Measurements from ENCODE around the gene ICA1.
"Not testable (repeated sequence)": the region's sequence is repeated elsewhere in the genome, so short reads cannot be mapped to it uniquely, and the experiment has no call there.

ICA1 gene

DNA sequence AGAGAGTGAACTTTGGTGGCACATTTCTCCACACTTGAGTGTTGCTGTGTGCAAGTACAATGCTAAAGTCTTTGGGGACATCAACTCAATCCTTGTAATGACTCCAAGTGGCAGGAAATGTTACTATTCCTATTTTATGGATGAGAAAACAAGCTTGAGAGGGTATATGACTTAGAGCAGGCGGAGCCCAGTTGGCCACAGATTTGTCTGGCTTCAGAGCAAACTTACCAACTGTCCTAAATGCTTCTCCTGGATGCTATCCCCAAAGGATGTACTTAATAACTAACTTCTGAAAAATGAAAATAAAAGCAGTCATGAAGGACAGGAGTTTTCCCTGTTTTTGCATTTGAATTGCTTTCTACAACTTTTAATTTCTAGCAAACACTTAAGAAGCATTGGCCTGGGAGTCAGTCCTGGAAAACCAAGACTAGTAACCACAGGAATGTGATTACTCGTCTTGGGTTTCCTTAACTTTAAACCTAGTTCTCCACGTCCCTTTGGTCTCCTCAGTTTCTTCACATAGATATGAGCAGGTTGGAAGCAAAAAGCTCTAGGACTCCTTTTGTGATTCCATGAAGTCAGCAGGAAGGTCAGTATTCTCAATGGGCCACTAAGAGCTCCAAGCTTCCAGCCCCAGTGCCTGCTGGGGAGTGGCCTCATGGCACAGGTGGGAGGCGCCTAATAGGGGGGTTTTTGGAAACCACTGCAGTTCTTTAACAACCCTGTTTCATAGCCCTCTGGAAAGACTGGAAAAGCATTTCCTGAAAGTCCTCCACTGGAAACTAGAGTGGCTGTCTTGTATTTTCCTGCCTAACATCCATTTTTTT is 152.6 kb downstream of the ICA1 start:
- no peak for DNase-seq (ENCODE audit: low spot score in 2 of 2)
- H3K36me3 Mint-ChIP-seq = no peaks in the 10 kb centered on the region
- no peaks in the 10 kb centered on the region for H3K9me3 Mint-ChIP-seq
- H3K4me1 Mint-ChIP-seq = peaks cover 34% of the 10 kb centered on the region
- no peak for ATAC-seq
- no peak overlapping the region for H3K27ac Mint-ChIP-seq
- no peak overlapping the region for H3K4me3 Mint-ChIP-seq

DNA sequence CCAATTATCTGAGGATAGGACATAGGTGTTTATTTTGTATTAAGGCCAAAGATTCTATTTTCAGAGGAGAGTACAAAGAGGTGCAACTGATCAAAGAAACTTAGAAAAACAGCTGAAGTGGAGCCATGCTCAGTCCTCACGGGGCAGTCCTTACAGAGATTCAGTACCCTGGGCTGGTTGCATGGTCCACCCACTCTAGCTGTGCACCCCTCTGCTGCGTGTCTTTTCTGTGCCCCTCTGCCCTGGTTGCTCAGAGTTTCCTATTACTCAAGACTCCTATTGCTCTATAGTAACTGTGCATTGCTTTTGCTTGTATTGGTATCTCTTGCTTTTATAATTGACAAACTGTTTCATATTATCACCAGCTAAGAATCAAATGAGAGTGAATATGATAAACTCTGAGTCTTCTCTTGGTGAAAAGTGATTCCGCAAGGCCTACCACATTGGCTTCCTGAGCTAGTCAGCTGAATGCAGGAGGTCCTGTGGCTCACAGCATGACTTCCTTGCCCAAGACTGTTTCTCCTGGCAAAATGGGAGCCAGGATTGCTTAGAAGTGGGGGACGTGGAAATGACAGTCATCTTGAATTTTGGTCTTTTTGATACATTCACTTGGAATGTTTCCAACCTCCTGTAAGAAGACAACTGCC is 156.4 kb downstream of the ICA1 start:
- Mint-ChIP-seq H3K27ac (peak overlapping the region; percentile 3), H3K9me3 (no peaks in the 10 kb centered on the region), H3K4me1 (peaks cover 26% of the 10 kb centered on the region), H3K36me3 (no peaks in the 10 kb centered on the region), H3K4me3 (no peak overlapping the region)
- DNase-seq (ENCODE audit: low spot score in 2 of 2) (no peak), ATAC-seq (peak; percentile 89)

DNA sequence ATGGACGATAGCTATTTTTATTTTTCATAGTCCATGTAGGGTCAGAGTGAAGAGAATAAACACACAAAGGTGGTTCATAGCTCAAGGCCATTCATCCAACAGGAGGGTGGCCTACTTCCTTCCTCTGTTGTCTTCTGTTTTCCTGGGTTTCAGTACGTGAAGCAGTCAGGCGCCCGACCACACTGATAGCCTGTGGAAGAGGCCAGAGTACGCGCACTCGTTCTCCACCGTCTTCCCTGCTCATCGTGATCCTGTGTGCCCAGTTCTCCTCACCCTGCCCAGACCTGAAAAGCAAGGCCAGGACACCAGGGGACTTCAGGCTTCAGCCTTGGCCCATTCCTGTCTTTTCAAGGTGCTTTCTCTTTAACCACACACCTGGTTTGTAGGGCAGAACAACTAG is 158.7 kb downstream of the ICA1 start:
- H3K27ac Mint-ChIP-seq = no peak overlapping the region
- H3K4me1 Mint-ChIP-seq = peaks cover 37% of the 10 kb centered on the region

DNA sequence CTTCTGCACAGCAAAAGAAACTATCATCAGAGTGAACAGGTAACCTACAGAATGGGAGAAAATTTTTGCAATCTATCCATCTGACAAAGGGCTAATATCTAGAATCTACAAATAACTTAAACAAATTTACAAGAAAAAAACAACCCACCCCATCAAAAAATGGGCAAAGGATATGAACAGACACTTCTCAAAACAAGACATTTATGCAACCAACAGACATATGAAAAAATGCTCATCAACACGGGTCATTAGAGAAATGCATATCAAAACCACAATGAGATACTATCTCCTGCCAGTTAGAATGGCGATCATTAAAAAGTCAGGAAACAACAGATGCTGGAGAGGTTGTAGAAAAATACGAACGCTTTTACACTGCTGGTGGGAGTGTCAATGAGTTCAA is 160.7 kb downstream of the ICA1 start:
- H3K4me3 Mint-ChIP-seq; H3K9me3 Mint-ChIP-seq; DNase-seq (ENCODE audit: low spot score in 2 of 2); H3K36me3 Mint-ChIP-seq; H3K27ac Mint-ChIP-seq; ATAC-seq: not testable (repeated sequence)
- H3K4me1 Mint-ChIP-seq = peaks cover 40% of the 10 kb centered on the region

More for the DNA sequence above, 158.7 kb downstream of the ICA1 start:
- Mint-ChIP-seq H3K36me3 (no peaks in the 10 kb centered on the region), H3K9me3 (no peaks in the 10 kb centered on the region), H3K4me3 (no peak overlapping the region)
- DNase-seq (ENCODE audit: low spot score in 2 of 2) (no peak), ATAC-seq (no peak)

DNA sequence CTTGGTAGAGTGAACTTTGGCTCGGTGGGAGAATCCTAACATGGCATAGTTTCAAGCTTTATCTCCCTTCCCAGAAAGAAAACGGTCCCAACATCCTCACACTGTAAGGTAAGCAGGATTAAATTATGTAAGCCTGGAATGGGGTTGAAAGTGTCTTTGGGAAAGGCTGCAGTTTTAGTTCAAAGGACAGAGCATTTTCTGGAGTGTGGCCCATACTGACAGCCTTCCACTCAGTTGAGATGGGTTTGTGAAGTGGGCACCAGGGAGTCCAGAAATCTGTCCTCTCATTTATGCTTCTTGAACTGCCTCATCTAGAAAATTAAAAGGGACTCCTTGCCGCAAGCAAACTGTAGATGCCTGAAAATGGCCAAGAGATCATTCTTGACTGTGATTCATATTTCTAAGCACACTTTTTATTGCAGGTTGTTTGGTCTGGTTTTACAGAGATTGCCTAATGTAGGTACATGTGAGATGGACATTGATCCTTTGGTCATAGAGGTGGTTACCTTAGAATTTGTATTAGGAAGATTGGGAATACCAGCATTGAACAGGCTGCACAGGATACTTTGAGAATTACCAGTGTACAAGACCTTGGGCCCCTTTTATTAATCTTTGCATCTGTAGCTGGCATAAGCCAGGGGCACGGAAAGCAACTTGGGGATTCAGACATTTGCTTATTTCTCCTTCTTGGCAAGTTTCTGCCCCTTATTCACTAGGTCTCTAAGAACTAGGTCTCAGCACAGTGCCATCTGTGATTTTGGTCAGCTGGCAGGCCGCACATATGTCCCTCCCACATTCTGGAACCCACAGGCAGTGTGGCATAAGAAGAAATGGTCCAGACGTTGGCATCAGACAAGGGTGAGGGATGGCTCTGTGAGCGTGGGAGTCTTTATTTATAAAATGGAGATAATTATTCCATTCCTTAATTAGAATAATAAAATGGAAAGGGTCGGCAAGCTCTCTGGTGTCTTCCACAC is 167.5 kb downstream of the ICA1 start:
- DNase-seq (ENCODE audit: low spot score in 2 of 2) (no peak), ATAC-seq (no peak)
- Mint-ChIP-seq H3K27ac (no peak overlapping the region), H3K36me3 (no peaks in the 10 kb centered on the region), H3K4me1 (peaks cover 15% of the 10 kb centered on the region), H3K4me3 (no peak overlapping the region), H3K9me3 (peaks cover 3% of the 10 kb centered on the region)

DNA sequence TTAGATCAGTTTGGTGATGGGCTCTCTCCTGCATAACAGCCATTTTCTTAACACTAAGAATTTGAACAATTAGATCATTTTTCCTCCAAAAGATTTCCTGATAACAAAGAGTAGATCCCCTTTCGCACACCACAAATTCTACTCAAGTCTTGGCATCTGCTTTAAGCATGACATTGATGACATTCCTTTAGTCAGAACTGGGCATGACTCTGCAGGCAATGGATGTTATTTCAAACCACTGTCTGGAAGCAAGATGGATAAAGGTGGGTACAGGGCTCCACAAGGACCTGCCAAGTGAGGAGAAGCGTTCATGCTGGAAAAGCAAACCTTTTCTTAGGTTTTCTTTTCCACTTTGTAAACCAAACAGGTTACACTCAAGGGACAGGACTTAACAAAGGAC is 169.8 kb downstream of the ICA1 start:
- Mint-ChIP-seq H3K9me3 (peaks cover under 1% of the 10 kb centered on the region), H3K27ac (no peak overlapping the region), H3K4me1 (no peaks in the 10 kb centered on the region), H3K36me3 (peaks cover 7% of the 10 kb centered on the region), H3K4me3 (no peak overlapping the region)
- ATAC-seq = no peak
- no peak for DNase-seq (ENCODE audit: low spot score in 2 of 2)

DNA sequence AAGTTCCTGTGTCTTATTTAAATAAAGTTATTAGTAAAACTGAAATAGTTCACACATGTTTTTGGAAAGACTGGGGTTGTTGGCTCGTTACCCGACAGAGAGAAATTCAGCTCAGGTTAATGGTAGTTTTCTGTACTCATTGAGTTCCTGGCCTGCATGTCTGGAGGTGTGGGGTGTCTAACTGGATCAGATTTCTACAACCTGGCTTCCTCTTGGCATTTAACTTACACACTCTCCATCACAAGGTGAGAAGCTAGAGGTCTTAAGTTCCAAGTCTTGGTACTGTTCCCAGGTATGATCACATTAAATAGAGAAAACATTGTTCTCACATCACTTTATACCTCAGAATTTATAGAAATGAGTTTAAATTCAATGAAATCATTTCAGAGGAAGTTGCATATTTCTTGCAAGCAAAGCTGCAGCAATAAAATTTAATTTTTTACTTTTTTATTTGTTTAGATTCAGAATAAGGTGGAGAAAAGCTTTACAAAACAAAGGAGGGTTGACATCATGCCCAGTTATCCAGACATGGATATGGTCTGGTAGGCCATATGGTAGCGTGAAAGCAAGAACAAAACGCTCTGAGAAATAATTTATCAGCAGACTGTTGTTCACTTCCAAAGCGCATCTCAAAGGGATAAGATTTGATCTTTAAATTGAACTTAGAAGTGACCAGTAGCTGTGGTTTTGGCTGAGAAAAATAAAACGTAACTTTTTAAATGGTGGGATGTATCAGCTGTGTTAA is 172.8 kb downstream of the ICA1 start:
- ATAC-seq (no peak), DNase-seq (ENCODE audit: low spot score in 2 of 2) (no peak)
- Mint-ChIP-seq H3K4me1 (no peaks in the 10 kb centered on the region), H3K27ac (no peak overlapping the region), H3K36me3 (peaks cover 20% of the 10 kb centered on the region), H3K9me3 (no peaks in the 10 kb centered on the region), H3K4me3 (no peak overlapping the region)

DNA sequence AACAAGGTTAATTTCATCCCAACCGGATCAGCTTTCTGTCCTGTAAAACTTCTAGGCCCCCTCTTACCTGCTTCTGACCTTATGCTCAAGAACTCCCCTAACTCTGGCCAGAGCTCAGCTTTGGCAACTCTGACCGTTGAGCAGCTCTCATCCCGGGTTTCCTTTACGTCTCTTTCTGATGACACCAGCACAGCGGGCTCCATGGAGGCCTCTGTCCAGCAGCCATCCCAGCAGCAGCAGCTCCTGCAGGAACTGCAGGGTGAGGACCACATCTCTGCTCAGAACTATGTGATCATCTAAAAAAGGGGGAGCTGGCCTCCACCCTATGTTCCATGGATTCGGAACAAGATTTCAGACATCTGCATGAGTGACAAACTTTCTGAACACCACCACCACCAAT is 175.7 kb downstream of the ICA1 start:
- no peak for DNase-seq (ENCODE audit: low spot score in 2 of 2)
- ATAC-seq = no peak
- Mint-ChIP-seq H3K27ac (no peak overlapping the region), H3K36me3 (peaks cover 20% of the 10 kb centered on the region), H3K9me3 (no peaks in the 10 kb centered on the region), H3K4me3 (no peak overlapping the region), H3K4me1 (no peaks in the 10 kb centered on the region)

DNA sequence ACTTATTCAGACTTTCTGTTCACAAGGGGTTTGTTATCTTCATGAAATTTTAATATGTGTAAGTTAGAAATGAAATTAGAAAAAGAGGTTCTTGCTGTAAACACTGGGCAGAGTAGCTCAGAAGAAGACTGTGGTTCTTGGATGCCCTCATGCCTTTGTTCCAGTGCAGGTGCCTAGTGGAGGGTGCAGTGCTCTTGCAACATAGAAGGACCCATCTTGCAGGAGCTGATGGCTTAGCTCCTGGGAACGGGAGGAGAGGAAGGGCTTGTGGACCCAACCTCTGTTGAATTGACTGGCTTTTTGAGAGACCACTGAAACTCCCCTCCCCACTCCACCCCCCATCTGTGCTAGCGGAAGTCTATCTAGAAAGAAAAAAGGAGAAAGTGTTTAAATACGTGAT is 176.5 kb downstream of the ICA1 start:
- Mint-ChIP-seq H3K36me3 (peaks cover 20% of the 10 kb centered on the region), H3K9me3 (no peaks in the 10 kb centered on the region), H3K4me1 (no peaks in the 10 kb centered on the region), H3K27ac (no peak overlapping the region), H3K4me3 (no peak overlapping the region)
- DNase-seq (ENCODE audit: low spot score in 2 of 2) = no peak
- no peak for ATAC-seq

DNA sequence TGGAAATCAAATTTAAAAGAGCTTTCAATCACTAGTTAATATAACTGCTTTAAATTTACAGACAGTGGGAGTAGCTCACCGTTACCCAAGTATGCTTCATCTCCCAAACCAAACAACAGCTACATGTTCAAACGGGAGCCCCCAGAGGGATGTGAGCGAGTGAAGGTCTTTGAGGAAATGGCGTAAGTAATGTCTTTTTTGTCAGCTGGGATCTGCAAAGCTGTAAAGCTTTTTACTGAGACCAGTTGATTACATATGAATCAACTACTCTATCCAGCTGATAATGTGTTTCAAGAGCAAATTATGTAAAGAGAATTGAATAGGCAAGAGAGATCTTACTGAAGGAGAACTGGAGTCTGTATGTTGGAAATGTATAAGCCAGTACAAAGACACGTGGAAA is 177.1 kb downstream of the ICA1 start:
- no peak overlapping the region for H3K27ac Mint-ChIP-seq
- H3K4me1 Mint-ChIP-seq = no peaks in the 10 kb centered on the region
- no peaks in the 10 kb centered on the region for H3K9me3 Mint-ChIP-seq
- ATAC-seq (no peak), DNase-seq (ENCODE audit: low spot score in 2 of 2) (no peak)
- H3K4me3 Mint-ChIP-seq = no peak overlapping the region
- peaks cover 20% of the 10 kb centered on the region for H3K36me3 Mint-ChIP-seq

DNA sequence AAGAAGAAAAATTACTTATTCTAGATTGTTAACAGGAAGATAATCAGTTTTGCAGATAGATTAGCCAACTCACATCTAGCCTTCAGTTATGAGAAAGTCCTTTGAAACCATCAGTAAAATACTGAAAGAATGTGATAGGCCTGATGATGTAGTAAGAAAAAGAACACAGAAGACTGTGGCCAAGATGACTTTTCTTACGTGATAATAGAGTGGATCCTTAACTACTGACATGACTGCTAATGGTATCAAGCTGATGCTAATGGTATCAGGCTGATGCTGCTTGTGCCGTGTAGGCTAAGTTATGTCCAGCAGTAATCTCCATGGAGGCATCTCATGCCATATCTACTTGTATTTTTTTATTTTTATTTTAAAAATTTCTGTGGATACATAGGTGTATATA is 179.2 kb downstream of the ICA1 start:
- Mint-ChIP-seq H3K27ac (no peak overlapping the region), H3K4me1 (no peaks in the 10 kb centered on the region), H3K9me3 (no peaks in the 10 kb centered on the region), H3K4me3 (no peak overlapping the region), H3K36me3 (peaks cover 18% of the 10 kb centered on the region)
- DNase-seq (ENCODE audit: low spot score in 2 of 2) (no peak), ATAC-seq (peak; percentile 75)

DNA sequence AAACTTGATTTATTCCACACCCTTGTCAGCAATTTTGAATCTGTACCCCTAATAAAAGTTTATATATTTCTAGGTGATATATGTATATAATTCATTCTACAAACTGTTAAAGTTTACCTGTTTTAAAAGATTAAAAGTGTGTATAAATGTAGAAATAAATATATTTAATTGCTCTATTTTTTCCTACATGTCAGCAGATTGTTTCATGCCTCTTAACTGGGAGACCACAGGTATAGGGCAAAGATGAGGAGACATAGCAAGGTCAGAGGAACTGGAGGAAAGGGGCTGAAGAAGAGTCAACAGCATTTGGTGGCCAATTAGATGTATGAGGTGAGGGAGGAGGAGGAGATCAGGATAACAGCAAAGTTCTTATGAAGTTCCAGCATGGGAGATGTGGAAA is 183.5 kb downstream of the ICA1 start:
- Mint-ChIP-seq H3K9me3 (no peaks in the 10 kb centered on the region), H3K27ac (no peak overlapping the region), H3K36me3 (peaks cover 5% of the 10 kb centered on the region), H3K4me1 (no peaks in the 10 kb centered on the region), H3K4me3 (no peak overlapping the region)
- ATAC-seq (no peak), DNase-seq (ENCODE audit: low spot score in 2 of 2) (no peak)

DNA sequence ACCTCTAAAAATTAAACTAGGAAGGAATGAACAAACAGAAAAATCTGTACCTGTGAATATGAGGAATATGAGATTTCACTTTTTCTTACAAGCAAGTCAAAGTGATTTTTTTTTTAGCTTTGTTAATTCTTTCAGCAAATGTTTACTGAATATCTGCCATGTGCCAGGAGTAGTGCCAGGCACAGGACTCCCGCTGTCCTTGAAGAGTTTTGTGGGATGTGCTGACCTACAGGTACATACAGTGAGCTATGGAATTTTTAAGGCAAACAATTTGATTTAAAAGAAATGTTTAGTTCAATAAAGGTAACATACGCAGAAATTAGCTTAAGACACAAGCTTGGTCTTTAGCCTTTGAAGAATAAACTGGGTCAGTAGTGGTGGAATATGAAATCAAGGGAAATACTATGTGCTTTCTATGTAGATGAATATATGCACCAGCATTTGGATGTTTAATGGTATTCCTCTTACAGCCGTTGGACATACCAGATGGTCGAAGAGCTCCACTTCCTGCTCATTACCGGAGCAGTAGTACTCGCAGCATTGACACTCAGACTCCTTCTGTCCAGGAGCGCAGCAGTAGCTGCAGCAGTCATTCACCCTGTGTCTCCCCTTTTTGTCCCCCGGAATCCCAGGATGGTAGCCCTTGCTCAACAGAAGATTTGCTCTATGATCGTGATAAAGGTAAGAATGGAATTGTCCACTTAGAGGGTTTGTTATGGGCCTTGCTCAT is 191.4 kb downstream of the ICA1 start:
- H3K36me3 Mint-ChIP-seq = peaks cover 19% of the 10 kb centered on the region
- peaks cover 31% of the 10 kb centered on the region for H3K4me1 Mint-ChIP-seq
- no peak overlapping the region for H3K27ac Mint-ChIP-seq
- DNase-seq (ENCODE audit: low spot score in 2 of 2) (no peak), ATAC-seq (no peak)
- no peak overlapping the region for H3K4me3 Mint-ChIP-seq
- no peaks in the 10 kb centered on the region for H3K9me3 Mint-ChIP-seq

DNA sequence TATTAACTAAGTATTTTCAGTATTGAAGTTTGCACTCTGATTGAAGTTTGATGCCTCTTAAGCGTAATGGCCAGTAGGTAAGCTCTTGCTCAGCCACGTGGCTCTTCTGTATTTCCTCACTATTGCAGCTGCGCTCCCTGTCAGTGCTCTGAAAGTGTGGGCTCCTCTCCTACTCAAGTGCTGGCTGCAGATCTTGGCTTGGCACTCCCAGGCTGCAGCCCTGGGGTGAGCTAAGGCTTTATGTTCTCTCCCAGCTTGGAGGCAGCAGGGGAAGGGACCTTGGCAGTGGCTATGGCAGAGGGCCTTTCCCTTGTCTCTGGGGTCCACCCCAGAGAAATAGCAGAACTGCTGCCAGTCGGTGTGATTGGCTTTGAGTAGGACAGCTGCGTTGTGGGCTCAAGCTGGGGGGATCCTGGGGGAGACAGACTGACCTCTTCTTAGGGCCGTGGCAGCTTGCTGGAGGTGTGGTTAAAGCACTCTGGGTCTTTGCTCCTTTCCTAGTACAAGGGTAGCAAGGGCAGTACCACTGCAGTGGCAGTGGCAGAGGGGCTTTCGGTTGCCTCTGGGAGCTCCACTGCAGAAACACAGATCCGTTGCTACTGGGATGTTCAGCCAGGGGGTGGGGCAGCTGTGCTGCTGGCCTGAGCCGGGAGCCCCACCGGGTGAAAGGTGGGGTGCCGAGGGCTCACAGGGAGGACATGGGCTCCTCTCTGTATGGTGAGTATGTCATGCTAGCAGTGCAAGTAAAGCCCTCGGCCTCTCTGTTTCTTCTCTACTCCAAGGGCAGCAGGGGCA is 192.9 kb downstream of the ICA1 start:
- H3K36me3 Mint-ChIP-seq = peaks cover 15% of the 10 kb centered on the region
- H3K4me1 Mint-ChIP-seq = peaks cover 42% of the 10 kb centered on the region
- no peak for DNase-seq (ENCODE audit: low spot score in 2 of 2)
- no peaks in the 10 kb centered on the region for H3K9me3 Mint-ChIP-seq
- no peak for ATAC-seq
- no peak overlapping the region for H3K4me3 Mint-ChIP-seq
- H3K27ac Mint-ChIP-seq = no peak overlapping the region

Data from stimulated activated effector memory CD8-positive, alpha-beta T cell treated with anti-CD3 and anti-CD28 coated beads, Interleukin-12 subunit alpha, Interleukin-12 subunit beta, amount 100 ng/mL, for 72 hours (primary cell).